ENCODE measurements around the gene RABGEF1.
A peak's percentile ranks its signal among the peaks of the same experiment; 100 is the strongest.
"Not testable (repeated sequence)": the region's sequence is repeated elsewhere in the genome, so short reads cannot be mapped to it uniquely, and the experiment has no call there.

The RABGEF1 gene

DNA sequence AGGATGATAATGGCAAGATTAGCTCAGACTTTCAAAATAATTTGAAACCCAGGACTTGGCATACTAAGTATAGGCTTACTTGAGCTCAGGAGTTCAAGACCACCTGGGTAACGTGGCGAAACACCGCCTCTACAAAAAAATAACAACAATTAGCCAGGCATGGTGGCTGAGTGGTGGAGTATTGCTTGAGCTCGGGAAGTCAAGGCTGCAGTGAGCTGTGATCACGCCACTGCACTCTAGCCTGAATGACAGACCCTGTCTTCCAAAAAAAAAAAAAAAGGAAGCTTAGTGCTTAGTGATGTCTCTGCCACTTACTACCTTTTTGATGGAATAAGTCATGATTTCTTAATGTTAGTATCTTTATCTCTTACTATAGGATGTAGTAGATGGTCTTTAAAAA lies 25.5 kb downstream of the RABGEF1 start:
- no peak for FAIRE-seq

- not testable (repeated sequence) for FAIRE-seq
Measured at GRCh38 chr7:66767486-66767885, 27.0 kb downstream of the RABGEF1 start.

GRCh38 chr7:66768865-66769832 lies 28.6 kb downstream of the RABGEF1 start:
- no peak for FAIRE-seq

DNA sequence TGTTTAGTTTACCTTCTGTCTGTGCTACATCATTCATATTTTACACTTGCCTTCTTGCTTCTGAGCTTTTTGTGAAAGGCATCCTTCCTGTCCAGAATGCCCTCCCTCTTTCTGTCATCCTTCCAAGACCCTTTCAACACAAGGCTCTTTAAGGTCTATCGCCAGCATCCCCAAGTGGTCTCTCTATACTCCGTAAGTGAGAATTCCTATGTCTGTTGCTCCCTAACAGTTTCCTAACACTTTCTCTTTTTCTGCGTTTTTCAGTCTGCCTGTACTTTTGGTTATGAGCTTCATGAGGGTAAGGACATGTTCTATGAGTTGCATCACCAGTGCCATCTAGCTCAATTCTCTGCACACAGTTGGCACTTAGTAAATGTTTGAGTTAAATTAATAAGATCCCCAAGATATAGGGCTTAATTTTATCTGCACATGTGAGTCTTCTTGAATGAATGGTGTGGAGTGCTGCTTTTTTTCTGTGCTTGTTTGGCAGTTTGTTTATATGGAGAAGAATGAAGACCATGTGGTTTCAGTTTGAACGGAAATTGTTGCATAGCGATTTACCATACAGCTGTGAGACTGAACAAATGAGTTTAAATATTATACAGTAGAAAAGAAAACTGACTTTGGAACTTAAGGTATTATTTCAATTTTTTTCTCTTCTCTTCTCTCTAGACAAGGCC lies 29.4 kb downstream of the RABGEF1 start:
- no peak for FAIRE-seq

DNA sequence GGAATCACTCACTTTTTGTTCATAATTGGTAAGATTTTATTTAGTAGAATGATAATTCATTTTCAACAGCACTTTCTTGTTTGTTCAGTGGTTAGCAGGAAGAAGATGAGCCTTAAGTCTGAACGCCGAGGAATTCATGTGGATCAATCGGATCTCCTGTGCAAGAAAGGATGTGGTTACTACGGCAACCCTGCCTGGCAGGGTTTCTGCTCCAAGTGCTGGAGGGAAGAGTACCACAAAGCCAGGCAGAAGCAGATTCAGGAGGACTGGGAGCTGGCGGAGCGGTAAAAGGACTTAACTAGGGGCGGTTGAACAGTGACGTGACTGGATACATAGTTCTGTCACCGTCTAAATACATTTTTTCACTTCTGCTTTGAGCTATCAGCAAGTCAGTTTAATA lies 31.3 kb downstream of the RABGEF1 start:
- FAIRE-seq = no peak

GRCh38 chr7:66773744-66774143 lies 33.2 kb downstream of the RABGEF1 start:
- FAIRE-seq = not testable (repeated sequence)

- not testable (repeated sequence) for FAIRE-seq
Measured at GRCh38 chr7:66776383-66776782, 35.9 kb downstream of the RABGEF1 start.

DNA sequence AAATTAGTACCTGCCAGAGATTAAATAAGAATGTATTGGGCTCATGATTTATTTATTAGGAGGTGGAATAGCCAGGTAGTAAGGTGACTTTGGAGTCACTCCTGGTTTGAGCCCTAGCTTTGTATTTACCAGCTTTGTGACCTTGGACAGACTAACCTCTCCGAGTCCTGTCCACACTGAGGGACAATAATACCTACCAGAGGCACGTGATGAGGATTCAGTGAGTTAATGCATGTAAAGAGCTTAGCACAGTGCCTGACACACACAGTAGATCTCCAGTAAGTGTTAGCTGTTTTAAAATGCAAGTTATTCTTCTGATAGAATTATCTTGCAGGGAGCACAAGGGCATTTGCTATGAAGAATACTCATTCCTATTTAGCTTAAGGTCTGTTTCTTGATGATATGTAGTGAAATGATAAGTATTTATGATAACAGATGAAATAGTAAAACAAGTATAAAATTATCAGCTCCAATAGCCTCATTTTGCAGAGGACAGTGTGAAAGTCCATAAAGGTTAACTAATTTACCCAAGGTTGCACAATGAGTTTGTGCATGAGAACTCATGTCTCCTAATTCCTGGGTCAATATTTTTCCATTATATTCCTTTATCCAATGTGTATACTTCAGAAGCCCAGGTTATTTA lies 36.4 kb downstream of the RABGEF1 start:
- no peak for FAIRE-seq

DNA sequence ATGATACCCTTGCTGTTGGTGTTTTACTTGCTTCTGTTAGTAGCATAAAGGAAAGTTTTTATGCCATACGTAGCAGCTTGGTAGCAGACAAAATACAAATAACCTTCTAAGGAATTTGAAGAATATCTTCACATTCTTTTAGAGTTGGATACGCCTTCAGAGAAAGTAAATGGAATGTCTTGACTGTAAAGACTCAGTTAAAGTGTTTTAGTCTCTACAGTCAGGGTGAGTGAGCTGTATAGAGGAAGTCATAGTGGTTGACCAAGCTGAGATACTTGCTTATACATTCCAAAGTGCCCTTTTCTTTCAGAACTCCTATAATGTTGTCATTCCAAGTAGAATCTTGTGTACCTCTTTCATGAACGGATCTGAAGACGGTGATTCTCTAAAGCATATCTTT lies 37.7 kb downstream of the RABGEF1 start:
- FAIRE-seq = no peak

- no peak for FAIRE-seq
Measured at GRCh38 chr7:66779669-66780409, 39.3 kb downstream of the RABGEF1 start.

DNA sequence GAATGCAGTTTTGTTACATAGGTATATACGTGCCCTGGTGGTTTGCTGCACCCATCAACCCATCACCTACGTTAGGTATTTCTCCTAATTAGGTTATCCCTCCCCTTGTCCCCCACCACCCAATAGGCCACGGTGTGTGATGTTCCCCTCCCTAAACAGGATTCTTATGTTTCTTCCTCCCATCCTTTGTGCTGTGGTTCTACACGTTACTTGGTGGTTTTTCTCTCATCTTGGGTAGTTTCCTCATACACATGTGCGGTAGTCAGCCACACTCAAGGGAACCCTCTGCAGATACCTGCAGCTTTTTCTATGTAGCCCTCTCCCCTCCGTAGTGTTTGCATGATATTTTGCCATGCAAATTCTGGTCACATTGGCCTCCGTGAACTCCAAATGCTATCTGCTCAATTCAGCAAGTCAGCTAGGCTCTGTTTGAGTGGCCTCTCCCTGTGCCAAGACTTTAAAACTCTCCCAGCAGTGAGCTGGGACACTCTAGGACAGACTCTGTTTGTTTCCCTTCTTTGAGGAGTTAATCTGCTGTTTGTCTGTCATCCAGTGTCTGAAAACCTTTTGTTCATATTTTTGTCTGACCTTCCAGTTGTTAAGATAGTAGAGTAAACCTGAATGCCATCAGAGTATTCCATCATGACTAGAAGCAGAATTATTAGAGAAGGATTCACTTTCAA lies 41.0 kb downstream of the RABGEF1 start:
- FAIRE-seq = no peak

GRCh38 chr7:66782875-66783274 lies 42.3 kb downstream of the RABGEF1 start:
- FAIRE-seq = not testable (repeated sequence)

GRCh38 chr7:66783887-66784595 lies 43.5 kb downstream of the RABGEF1 start:
- FAIRE-seq = peak; percentile 21

- no peak for FAIRE-seq
Measured at GRCh38 chr7:66790196-66790595, 49.7 kb downstream of the RABGEF1 start.

- FAIRE-seq = no peak
Measured at GRCh38 chr7:66790725-66791124, 50.2 kb downstream of the RABGEF1 start.

DNA sequence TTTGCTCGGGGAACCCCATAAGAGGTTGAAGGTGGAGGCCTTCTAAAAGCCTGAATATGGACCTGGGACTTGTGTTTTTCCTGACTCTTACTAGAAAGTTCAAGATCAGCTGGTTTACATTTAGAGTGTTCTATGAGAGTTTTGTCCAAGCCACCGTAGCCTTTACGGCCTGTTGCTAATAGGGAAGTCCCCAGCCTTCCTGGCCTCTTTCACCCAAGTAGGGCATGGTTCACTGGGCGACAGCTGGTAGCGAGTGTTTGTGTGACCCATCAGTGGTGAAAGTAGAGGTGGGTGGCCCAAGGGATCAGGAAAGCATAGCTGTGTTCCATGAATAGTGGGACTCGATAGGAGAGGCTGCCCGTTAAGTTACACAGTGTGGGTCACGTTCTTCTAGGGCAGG lies 60.1 kb downstream of the RABGEF1 start:
- FAIRE-seq = no peak

DNA sequence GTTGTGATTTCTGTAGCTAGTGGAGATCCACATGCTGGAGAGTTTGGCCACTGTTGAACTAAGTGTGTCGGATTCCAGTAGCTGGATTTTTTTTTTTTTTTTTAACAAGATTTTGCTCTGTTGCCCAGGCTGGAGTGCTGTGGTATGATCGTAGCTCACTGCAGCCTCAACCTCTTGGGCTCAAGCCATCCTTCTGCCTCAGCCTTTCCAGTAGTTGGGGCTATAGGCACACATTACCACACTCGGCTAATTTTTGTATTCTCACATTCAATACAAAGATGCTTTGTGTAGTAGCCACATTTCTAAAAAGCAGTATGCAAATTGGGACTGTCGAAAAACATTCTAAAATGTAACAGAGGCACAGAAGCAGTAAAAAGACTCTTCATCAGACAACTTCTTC lies 63.5 kb downstream of the RABGEF1 start:
- no peak for FAIRE-seq

- FAIRE-seq = no peak
Measured at GRCh38 chr7:66807736-66808135, 67.2 kb downstream of the RABGEF1 start.

- no peak for FAIRE-seq
Measured at GRCh38 chr7:66810716-66811115, 70.2 kb downstream of the RABGEF1 start.

GRCh38 chr7:66815186-66815875 lies 74.8 kb downstream of the RABGEF1 start:
- not testable (repeated sequence) for FAIRE-seq

DNA sequence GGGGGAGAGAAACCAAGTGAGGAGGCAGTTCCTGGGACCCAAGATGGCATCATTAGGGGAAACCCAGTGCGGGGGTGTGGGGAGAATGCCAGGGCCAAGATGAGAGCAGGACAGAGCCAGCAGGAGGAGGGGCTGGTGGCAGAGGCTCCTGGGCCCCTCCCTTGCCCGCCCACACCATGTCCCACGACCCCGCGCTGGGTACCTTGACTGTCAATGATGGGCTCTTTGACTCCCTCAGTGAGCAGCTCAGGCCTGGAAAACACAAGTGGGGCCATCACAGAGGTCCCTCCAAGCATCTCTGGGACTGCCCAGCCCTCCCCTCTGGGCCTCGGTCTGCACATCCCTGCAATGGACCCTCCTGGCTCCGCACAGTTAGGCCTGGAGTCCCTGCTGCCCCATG lies 75.4 kb downstream of the RABGEF1 start:
- FAIRE-seq = no peak

Data from colon (tissue), 2 donors.